ENCODE results near the gene ENO2.

Gene ENO2

DNA sequence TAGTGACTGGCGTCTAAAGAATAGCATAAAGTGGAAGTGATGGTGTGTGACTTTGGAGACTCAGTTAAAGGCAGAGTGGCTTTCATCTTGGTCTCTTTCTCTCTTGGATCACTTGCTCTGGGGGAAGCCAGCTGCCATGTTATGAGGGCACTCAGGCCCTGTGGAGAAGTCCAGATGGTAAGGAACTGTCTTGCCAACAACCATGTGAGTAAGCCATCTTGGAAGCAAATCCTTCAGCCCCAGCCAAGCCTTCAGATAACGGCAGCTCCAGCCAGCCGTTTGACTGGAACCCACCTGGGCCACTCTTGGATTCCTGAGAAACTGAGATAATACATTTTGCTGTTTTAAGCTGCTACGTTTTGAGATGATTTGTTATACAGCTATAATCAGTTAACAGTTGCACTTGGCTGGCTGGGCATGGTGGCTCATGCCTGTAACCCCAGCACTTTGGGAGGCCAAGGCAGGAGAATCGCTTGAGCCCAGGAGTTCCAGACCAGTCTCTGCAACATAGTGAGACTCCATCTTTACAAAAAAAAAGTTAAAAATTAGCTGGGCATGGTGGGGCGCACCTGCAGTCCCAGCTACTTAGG, 17.4 kb upstream of the ENO2 start:
- Histone ChIP-seq H4K8ac (ENCODE audit: low read depth, low read length) (no peak overlapping the region), H4K5ac (ENCODE audit: low read length) (no peak overlapping the region), H3K36me3 (ENCODE audit: control insufficient read depth, insufficient read depth, low read length) (no peaks in the 10 kb centered on the region), H2AK5ac (ENCODE audit: low read length) (no peak overlapping the region), H3K18ac (ENCODE audit: low read length) (no peak overlapping the region), H3K23ac (ENCODE audit: low read length) (no peak overlapping the region), H3K4me2 (ENCODE audit: low read length) (no peak overlapping the region), H3K79me2 (ENCODE audit: control insufficient read depth, insufficient read depth, low read length) (no peaks in the 10 kb centered on the region), H3K9ac (ENCODE audit: low read length) (no peak overlapping the region), H2BK5ac (ENCODE audit: low read length) (no peak overlapping the region), H3K79me1 (ENCODE audit: low read length) (no peaks in the 10 kb centered on the region), H3K4me3 (ENCODE audit: low read length) (no peak overlapping the region), H3K56ac (ENCODE audit: low read length) (no peak overlapping the region), H3K4me1 (ENCODE audit: control insufficient read depth, low read depth, low read length) (no peaks in the 10 kb centered on the region), H2BK15ac (replicated peaks; ENCODE audit: low read depth) (no peak overlapping the region), H2BK120ac (ENCODE audit: low read depth, low read length) (no peak overlapping the region), H3K27ac (ENCODE audit: low read depth, low read length) (no peak overlapping the region), H3K4ac (ENCODE audit: low read depth, low read length) (no peak overlapping the region), H3K27me3 (ENCODE audit: insufficient read depth, low read length, poor library complexity) (no peaks in the 10 kb centered on the region)
- no peak for DNase-seq
- WGBS (ENCODE audit: extremely low coverage, insufficient coverage, low lambda C conversion rate): no CpG with 5 or more reads among the region's 6 CpGs

DNA sequence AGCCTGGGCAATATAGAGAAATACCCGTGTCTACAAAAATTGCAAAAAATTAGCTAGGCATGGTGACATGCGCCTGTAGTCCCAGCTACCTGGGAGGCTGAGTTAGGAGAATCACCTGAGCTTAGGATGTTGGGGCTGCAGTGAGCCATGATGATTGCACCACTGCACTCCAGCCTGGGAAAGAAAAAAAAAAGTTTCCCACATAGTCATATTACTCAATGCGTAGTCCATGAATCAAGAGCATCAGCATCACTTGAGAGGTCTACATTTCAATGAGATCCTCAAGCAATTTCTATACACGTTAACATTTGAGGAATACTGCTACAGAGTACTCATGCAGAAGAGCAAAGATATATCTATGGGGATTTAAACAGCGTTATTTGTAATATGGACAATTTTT, 15.0 kb upstream of the ENO2 start:
- no CpG with 5 or more reads among the region's 5 CpGs for WGBS (ENCODE audit: extremely low coverage, insufficient coverage, low lambda C conversion rate)
- H4K8ac ChIP-seq (ENCODE audit: low read depth, low read length): no peak overlapping the region
- no peak overlapping the region for H3K4ac ChIP-seq (ENCODE audit: low read depth, low read length)
- no peak overlapping the region for H3K56ac ChIP-seq (ENCODE audit: low read length)
- no peak overlapping the region for H4K5ac ChIP-seq (ENCODE audit: low read length)
- H3K27me3 ChIP-seq (ENCODE audit: insufficient read depth, low read length, poor library complexity): no peaks in the 10 kb centered on the region
- H3K4me3 ChIP-seq (ENCODE audit: low read length): no peak overlapping the region
- H3K4me2 ChIP-seq (ENCODE audit: low read length): no peak overlapping the region
- H2BK15ac ChIP-seq (replicated peaks; ENCODE audit: low read depth): no peak overlapping the region
- no peaks in the 10 kb centered on the region for H3K79me1 ChIP-seq (ENCODE audit: low read length)
- H3K79me2 ChIP-seq (ENCODE audit: control insufficient read depth, insufficient read depth, low read length): no peaks in the 10 kb centered on the region
- H3K18ac ChIP-seq (ENCODE audit: low read length): no peak overlapping the region
- no peak overlapping the region for H2BK5ac ChIP-seq (ENCODE audit: low read length)
- H2BK120ac ChIP-seq (ENCODE audit: low read depth, low read length): no peak overlapping the region
- H3K27ac ChIP-seq (ENCODE audit: low read depth, low read length): no peak overlapping the region
- no peak overlapping the region for H3K9ac ChIP-seq (ENCODE audit: low read length)
- H2AK5ac ChIP-seq (ENCODE audit: low read length): no peak overlapping the region
- no peak overlapping the region for H3K23ac ChIP-seq (ENCODE audit: low read length)
- no peaks in the 10 kb centered on the region for H3K4me1 ChIP-seq (ENCODE audit: control insufficient read depth, low read depth, low read length)
- no peak for DNase-seq
- no peaks in the 10 kb centered on the region for H3K36me3 ChIP-seq (ENCODE audit: control insufficient read depth, insufficient read depth, low read length)

DNA sequence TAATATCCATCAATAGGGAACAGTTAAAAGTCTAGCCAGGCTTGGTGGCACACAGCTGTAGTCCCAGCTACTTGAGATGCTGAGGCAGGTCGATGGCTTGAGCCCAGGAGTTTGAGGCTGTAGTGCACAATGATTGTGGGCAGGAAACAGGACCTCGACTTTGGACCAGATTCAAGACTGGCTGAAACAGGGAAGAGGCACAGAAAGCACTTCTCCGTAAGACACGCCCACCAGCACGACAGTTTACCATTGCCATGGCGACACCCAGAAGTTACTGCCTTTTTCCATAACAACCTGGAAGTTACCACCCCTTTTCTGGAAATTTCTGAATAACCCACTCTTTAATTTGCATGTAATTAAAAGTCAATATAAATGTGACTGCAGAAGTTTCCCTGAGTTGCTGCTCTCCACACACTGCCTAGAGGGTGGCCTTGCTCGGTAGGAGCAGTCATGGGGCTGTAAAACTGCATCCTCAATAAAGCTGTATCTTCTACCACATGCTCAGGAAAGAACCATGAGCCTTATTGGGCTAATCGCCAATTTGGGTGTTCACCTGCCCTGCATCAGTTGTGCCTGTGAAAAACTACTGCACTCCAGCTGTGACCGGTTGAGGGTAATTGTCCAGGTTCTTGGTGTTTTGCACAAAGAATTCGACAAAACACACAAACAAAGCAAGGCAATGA, 14.4 kb upstream of the ENO2 start:
- no CpG with 5 or more reads among the region's 10 CpGs for WGBS (ENCODE audit: extremely low coverage, insufficient coverage, low lambda C conversion rate)
- no peak overlapping the region for H3K27ac ChIP-seq (ENCODE audit: low read depth, low read length)

DNA sequence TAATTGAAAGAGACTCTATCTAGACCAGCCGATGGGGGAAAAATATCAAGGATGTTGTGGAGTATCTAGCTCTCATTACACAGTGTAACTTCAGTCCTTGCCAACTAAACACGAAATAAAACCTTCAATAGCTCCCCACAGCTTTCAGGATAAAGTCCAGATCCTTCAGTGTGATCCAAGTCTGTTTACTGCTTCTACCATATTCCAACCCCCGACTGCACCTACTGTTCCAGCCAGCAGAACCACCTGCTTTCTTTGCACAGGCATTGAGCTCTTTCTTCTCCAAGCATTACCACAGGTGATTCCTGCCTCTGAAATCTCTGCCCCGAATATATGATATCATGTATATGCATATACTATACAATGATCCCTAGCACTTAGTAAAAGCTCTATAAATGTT, 11.9 kb upstream of the ENO2 start:
- WGBS (ENCODE audit: extremely low coverage, insufficient coverage, low lambda C conversion rate): no CpG with 5 or more reads among the region's 4 CpGs
- Histone ChIP-seq H2AK5ac (ENCODE audit: low read length) (no peak overlapping the region), H2BK120ac (ENCODE audit: low read depth, low read length) (no peak overlapping the region), H3K56ac (ENCODE audit: low read length) (no peak overlapping the region), H3K4me2 (ENCODE audit: low read length) (no peak overlapping the region), H3K27ac (ENCODE audit: low read depth, low read length) (no peak overlapping the region), H3K4me3 (ENCODE audit: low read length) (no peak overlapping the region), H3K4ac (ENCODE audit: low read depth, low read length) (no peak overlapping the region), H2BK5ac (ENCODE audit: low read length) (no peak overlapping the region), H3K4me1 (ENCODE audit: control insufficient read depth, low read depth, low read length) (peaks cover 2% of the 10 kb centered on the region), H3K36me3 (ENCODE audit: control insufficient read depth, insufficient read depth, low read length) (no peaks in the 10 kb centered on the region), H3K23ac (ENCODE audit: low read length) (no peak overlapping the region), H2BK15ac (replicated peaks; ENCODE audit: low read depth) (no peak overlapping the region), H3K18ac (ENCODE audit: low read length) (no peak overlapping the region), H3K27me3 (ENCODE audit: insufficient read depth, low read length, poor library complexity) (no peaks in the 10 kb centered on the region), H3K79me1 (ENCODE audit: low read length) (no peaks in the 10 kb centered on the region), H4K8ac (ENCODE audit: low read depth, low read length) (no peak overlapping the region), H3K79me2 (ENCODE audit: control insufficient read depth, insufficient read depth, low read length) (no peaks in the 10 kb centered on the region), H3K9ac (ENCODE audit: low read length) (no peak overlapping the region), H4K5ac (ENCODE audit: low read length) (no peak overlapping the region)
- DNase-seq: no peak

More for the DNA sequence above, 14.4 kb upstream of the ENO2 start:
- Histone ChIP-seq H3K23ac (ENCODE audit: low read length) (no peak overlapping the region), H2AK5ac (ENCODE audit: low read length) (no peak overlapping the region), H3K79me1 (ENCODE audit: low read length) (no peaks in the 10 kb centered on the region), H4K5ac (ENCODE audit: low read length) (no peak overlapping the region), H2BK5ac (ENCODE audit: low read length) (no peak overlapping the region), H3K4me2 (ENCODE audit: low read length) (no peak overlapping the region), H3K4me1 (ENCODE audit: control insufficient read depth, low read depth, low read length) (no peaks in the 10 kb centered on the region), H2BK120ac (ENCODE audit: low read depth, low read length) (no peak overlapping the region), H4K8ac (ENCODE audit: low read depth, low read length) (no peak overlapping the region), H3K36me3 (ENCODE audit: control insufficient read depth, insufficient read depth, low read length) (no peaks in the 10 kb centered on the region), H3K9ac (ENCODE audit: low read length) (no peak overlapping the region), H3K79me2 (ENCODE audit: control insufficient read depth, insufficient read depth, low read length) (no peaks in the 10 kb centered on the region), H3K27me3 (ENCODE audit: insufficient read depth, low read length, poor library complexity) (no peaks in the 10 kb centered on the region), H3K4me3 (ENCODE audit: low read length) (no peak overlapping the region), H3K18ac (ENCODE audit: low read length) (no peak overlapping the region), H3K4ac (ENCODE audit: low read depth, low read length) (no peak overlapping the region), H3K56ac (ENCODE audit: low read length) (no peak overlapping the region), H2BK15ac (replicated peaks; ENCODE audit: low read depth) (no peak overlapping the region)
- DNase-seq: peak; percentile 78

DNA sequence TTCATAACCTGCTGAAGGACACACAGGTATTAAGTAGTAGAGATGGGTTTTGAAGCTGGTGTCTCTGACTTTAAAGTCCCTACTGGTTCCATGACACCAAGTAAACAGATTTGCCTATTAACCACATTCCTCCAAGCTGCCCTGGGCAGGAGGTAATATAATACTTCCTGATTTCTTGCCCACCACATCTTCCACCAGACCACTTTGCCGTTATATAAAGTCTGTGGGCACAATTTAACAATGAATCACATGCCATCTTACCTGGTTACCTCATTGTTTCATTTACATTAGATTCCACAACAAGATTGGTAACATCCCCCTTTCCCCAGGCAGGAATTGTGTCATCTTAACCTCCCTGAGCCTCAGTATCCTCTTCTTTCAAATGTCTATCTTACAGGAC, 10.7 kb upstream of the ENO2 start:
- Histone ChIP-seq H3K79me1 (ENCODE audit: low read length) (no peaks in the 10 kb centered on the region), H3K18ac (ENCODE audit: low read length) (no peak overlapping the region), H3K4me1 (ENCODE audit: control insufficient read depth, low read depth, low read length) (peaks cover 2% of the 10 kb centered on the region), H2BK15ac (replicated peaks; ENCODE audit: low read depth) (no peak overlapping the region), H2BK120ac (ENCODE audit: low read depth, low read length) (no peak overlapping the region), H3K36me3 (ENCODE audit: control insufficient read depth, insufficient read depth, low read length) (no peaks in the 10 kb centered on the region), H3K27ac (ENCODE audit: low read depth, low read length) (no peak overlapping the region), H2BK5ac (ENCODE audit: low read length) (no peak overlapping the region), H3K4me3 (ENCODE audit: low read length) (no peak overlapping the region), H3K27me3 (ENCODE audit: insufficient read depth, low read length, poor library complexity) (no peaks in the 10 kb centered on the region), H4K8ac (ENCODE audit: low read depth, low read length) (peak overlapping the region; percentile 16), H3K9ac (ENCODE audit: low read length) (no peak overlapping the region), H3K56ac (ENCODE audit: low read length) (no peak overlapping the region), H3K23ac (ENCODE audit: low read length) (no peak overlapping the region), H3K4me2 (ENCODE audit: low read length) (no peak overlapping the region), H3K79me2 (ENCODE audit: control insufficient read depth, insufficient read depth, low read length) (no peaks in the 10 kb centered on the region), H3K4ac (ENCODE audit: low read depth, low read length) (no peak overlapping the region), H4K5ac (ENCODE audit: low read length) (no peak overlapping the region), H2AK5ac (ENCODE audit: low read length) (no peak overlapping the region)
- no CpG with 5 or more reads among the region's 1 CpG for WGBS (ENCODE audit: extremely low coverage, insufficient coverage, low lambda C conversion rate)
- no peak for DNase-seq
